ENCODE results near the gene RCN2.

DNA sequence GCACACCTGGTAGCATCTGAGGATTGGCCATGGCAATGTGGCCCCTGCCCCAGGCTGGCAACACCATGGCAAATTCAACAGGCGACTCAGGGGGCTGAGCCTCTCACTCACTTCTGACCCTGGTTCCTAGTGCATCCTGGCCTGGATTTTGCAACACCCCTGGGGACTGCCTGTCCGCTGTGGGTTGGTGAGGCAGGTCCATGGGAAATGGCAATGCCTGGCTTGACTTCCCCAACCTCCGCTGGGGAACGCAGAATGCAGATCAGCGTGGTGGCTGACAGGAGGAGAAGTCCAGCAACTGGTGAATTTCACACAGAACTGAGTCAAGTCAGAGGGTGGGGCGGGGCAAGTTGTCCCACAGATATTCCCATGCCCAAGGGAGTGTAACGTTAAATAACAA is 59.5 kb downstream of the RCN2 start:
- TF ChIP-seq CTCF (conservative IDR thresholded peaks at IDR 0.05; ENCODE audit: low read depth, low read length) (no peak), EZH2 (IDR thresholded peaks at IDR 0.05; ENCODE audit: borderline replicate concordance, low read depth, low read length, poor library complexity, severe bottlenecking) (no peak)
